Measurements from ENCODE around the gene ZDHHC18.

ZDHHC18 gene

DNA sequence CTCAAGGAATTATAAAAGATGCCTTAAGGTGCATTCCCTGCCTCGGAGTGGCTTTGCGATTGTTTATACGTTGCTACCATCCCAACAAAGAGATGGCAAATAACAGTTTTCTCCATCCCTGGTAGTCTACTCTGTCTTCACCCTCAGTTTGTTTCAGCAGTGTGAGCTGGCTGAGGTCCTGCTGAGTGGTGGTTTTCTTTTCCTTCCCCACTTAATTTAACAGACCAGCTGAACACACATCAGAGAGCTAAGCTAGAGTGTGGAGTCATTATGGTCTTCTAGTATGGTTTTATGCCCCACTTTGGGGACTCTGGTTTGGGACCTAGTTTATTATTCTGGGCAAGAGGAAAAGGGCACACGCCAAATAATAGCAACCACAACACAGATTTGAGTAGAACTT is 36.6 kb upstream of the ZDHHC18 start:
- no peak for DNase-seq (ENCODE audit: low read depth in 1 of 2, low spot score in 1 of 2)
- Histone ChIP-seq H3K27me3 (ENCODE audit: insufficient read depth, poor library complexity, severe bottlenecking) (no peaks in the 10 kb centered on the region), H3K27ac (replicated peaks) (peak overlapping the region; percentile 100), H3K4me3 (replicated peaks; ENCODE audit: insufficient read depth, low read length) (no peak overlapping the region)
- TF ChIP-seq, protein P1, sequence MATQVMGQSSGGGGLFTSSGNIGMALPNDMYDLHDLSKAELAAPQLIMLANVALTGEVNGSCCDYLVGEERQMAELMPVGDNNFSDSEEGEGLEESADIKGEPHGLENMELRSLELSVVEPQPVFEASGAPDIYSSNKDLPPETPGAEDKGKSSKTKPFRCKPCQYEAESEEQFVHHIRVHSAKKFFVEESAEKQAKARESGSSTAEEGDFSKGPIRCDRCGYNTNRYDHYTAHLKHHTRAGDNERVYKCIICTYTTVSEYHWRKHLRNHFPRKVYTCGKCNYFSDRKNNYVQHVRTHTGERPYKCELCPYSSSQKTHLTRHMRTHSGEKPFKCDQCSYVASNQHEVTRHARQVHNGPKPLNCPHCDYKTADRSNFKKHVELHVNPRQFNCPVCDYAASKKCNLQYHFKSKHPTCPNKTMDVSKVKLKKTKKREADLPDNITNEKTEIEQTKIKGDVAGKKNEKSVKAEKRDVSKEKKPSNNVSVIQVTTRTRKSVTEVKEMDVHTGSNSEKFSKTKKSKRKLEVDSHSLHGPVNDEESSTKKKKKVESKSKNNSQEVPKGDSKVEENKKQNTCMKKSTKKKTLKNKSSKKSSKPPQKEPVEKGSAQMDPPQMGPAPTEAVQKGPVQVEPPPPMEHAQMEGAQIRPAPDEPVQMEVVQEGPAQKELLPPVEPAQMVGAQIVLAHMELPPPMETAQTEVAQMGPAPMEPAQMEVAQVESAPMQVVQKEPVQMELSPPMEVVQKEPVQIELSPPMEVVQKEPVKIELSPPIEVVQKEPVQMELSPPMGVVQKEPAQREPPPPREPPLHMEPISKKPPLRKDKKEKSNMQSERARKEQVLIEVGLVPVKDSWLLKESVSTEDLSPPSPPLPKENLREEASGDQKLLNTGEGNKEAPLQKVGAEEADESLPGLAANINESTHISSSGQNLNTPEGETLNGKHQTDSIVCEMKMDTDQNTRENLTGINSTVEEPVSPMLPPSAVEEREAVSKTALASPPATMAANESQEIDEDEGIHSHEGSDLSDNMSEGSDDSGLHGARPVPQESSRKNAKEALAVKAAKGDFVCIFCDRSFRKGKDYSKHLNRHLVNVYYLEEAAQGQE (IDR thresholded peaks at IDR 0.05; ENCODE audit: insufficient replicate concordance, low read depth): no peak
- no peak for TF ChIP-seq CTCF (IDR thresholded peaks at IDR 0.05; ENCODE audit: insufficient read depth, low read length)
- TF ChIP-seq POLR2AphosphoS5 (IDR thresholded peaks at IDR 0.05; ENCODE audit: low read depth): no peak

DNA sequence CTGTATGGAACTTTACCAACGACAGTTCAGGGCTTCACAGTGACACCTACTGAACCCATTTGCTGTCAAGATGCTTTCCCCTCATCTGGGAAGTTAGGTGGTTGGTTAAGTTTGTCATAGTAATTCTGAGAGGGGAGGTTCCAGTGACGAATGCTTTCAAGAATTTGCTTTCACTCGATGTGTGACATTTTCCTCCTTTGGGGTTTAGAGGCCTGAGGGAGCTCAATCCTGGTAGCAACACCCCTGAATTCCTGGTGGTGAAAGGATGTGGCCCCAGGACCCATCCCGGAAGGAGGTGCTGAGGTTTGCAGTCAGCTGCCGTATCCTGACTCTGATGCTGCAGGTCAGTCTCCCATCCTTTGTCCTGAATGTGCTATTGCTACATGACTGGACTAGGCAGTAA is 35.9 kb upstream of the ZDHHC18 start:
- Histone ChIP-seq H3K27me3 (ENCODE audit: insufficient read depth, poor library complexity, severe bottlenecking) (no peaks in the 10 kb centered on the region), H3K27ac (replicated peaks) (no peak overlapping the region), H3K4me3 (replicated peaks; ENCODE audit: insufficient read depth, low read length) (no peak overlapping the region)
- TF ChIP-seq CTCF (IDR thresholded peaks at IDR 0.05; ENCODE audit: insufficient read depth, low read length): no peak
- TF ChIP-seq POLR2AphosphoS5 (IDR thresholded peaks at IDR 0.05; ENCODE audit: low read depth): no peak
- no peak for TF ChIP-seq GABPA (IDR thresholded peaks at IDR 0.05; ENCODE audit: low read depth)
- TF ChIP-seq SPI1 (IDR thresholded peaks at IDR 0.05; ENCODE audit: borderline replicate concordance, low read depth): no peak
- TF ChIP-seq, protein P1 (IDR thresholded peaks at IDR 0.05; ENCODE audit: insufficient replicate concordance, low read depth): no peak
- no peak for DNase-seq (ENCODE audit: low read depth in 1 of 2, low spot score in 1 of 2)

- Histone ChIP-seq H3K27me3 (ENCODE audit: insufficient read depth, poor library complexity, severe bottlenecking) (no peaks in the 10 kb centered on the region), H3K27ac (replicated peaks) (no peak overlapping the region), H3K4me3 (replicated peaks; ENCODE audit: insufficient read depth, low read length) (no peak overlapping the region)
- peak; percentile 26; the same call in 1 of the 2 replicates for TF ChIP-seq POLR2AphosphoS5 (IDR thresholded peaks at IDR 0.05; ENCODE audit: low read depth)
- TF ChIP-seq CTCF (IDR thresholded peaks at IDR 0.05; ENCODE audit: insufficient read depth, low read length): no peak
- TF ChIP-seq, protein P1 (IDR thresholded peaks at IDR 0.05; ENCODE audit: insufficient replicate concordance, low read depth): no peak
- TF ChIP-seq SPI1 (IDR thresholded peaks at IDR 0.05; ENCODE audit: borderline replicate concordance, low read depth): no peak
- DNase-seq (ENCODE audit: low read depth in 1 of 2, low spot score in 1 of 2): peak in 1 of 2 experiments; percentile 18
Measured at GRCh38 chr1:26791148-26791547, 35.3 kb upstream of the ZDHHC18 start.

All from HL-60 (cell line).